HG03159 (cell line): ENCODE data around the gene TARBP1.

Experiments used
- ATAC-seq: cut with Tn5 transposase; IDR thresholded peaks from one replicate; pipeline ENCODE4 v1.9.1; 2021; ENCODE audit warnings: mild to moderate bottlenecking, moderate library complexity; ENCODE audit not compliant: unreplicated experiment

TARBP1 gene

GRCh38 chr1:234362558-234362957 is 116.4 kb downstream of the TARBP1 start:
- ATAC-seq, result no peak

GRCh38 chr1:234361102-234361603 is 117.8 kb downstream of the TARBP1 start:
- ATAC-seq, result no peak

GRCh38 chr1:234357831-234358230 is 121.1 kb downstream of the TARBP1 start:
- no peak for ATAC-seq

GRCh38 chr1:234356615-234357269 is 122.2 kb downstream of the TARBP1 start:
- ATAC-seq, result peak; percentile 67

- ATAC-seq, result no peak
Observed at GRCh38 chr1:234355782-234356510, 123.0 kb downstream of the TARBP1 start.

- no peak for ATAC-seq
Observed at GRCh38 chr1:234348964-234349363, 130.0 kb downstream of the TARBP1 start.

GRCh38 chr1:234345237-234345636 is 133.7 kb downstream of the TARBP1 start:
- ATAC-seq, result no peak

GRCh38 chr1:234342774-234343173 is 136.2 kb downstream of the TARBP1 start:
- ATAC-seq, result no peak
